K562 (cell line): ENCODE measurements around the gene TSC1.

Experiments used
- CHD2 ChIP-seq: IDR thresholded peaks from 2 replicates; pipeline ENCODE4 v1.6.1; 2011; ENCODE audit warnings: low read depth, low read length
- EZH2 ChIP-seq: IDR thresholded peaks from 2 replicates; pipeline ENCODE4 v1.6.1; 2012; ENCODE audit warnings: low read depth, mild to moderate bottlenecking, inconsistent platforms, low read length, borderline replicate concordance
- GMEB1 ChIP-seq: fragments of 250-450 bp; sonication (Bioruptor Pico); IDR thresholded peaks from 2 replicates; pipeline ENCODE4 v1.4.0; 2020; ENCODE audit warnings: mild to moderate bottlenecking
- RAD21 ChIP-seq, 2 experiments: fragments of 250-450 bp in 1 of 2; fragments of 450-650 bp in 1 of 2; sonication (Bioruptor Pico) in 1 of 2; formaldehyde crosslinking in 1 of 2; IDR thresholded peaks in 1 of 2; conservative IDR thresholded peaks in 1 of 2; 2 replicates each; pipeline versions ENCODE4 v1.4.0 to v1.8.0; 2020 to 2022; ENCODE audit warnings: mild to moderate bottlenecking in 2 of 2, moderate library complexity in 1 of 2
- SMAD1 ChIP-seq: fragments of 150-350 bp; IDR thresholded peaks from 2 replicates; pipeline ENCODE4 v1.6.1; 2014; ENCODE audit warnings: low read length, low read depth; ENCODE audit not compliant: partially characterized antibody
- TEAD4 ChIP-seq, 2 experiments: sonication (generic) in 1 of 2; formaldehyde crosslinking in 1 of 2; IDR thresholded peaks; 2 replicates each; pipeline versions ENCODE4 v1.6.1 to v1.8.0; 2012 to 2022; ENCODE audit warnings: borderline replicate concordance in 1 of 2, inconsistent platforms in 1 of 2, low read length in 1 of 2, mild to moderate bottlenecking in 1 of 2, missing genetic modification reagents in 1 of 2
- ZBTB5 ChIP-seq: fragments of 450-650 bp; IDR thresholded peaks from 2 replicates; pipeline ENCODE4 v1.6.1; 2017; ENCODE audit warnings: antibody characterized with exemption

GRCh38 chr9:132914924-132915323, 29.5 kb downstream of the TSC1 start:
- TF ChIP-seq ZBTB5 (no peak), EZH2 (no peak), GMEB1 (no peak), TEAD4 (IDR thresholded peaks at IDR 0.05; ENCODE audit: low read length) (no peak), TEAD4 (CRISPR knock-in tag; IDR thresholded peaks at IDR 0.05; ENCODE audit: borderline replicate concordance) (no peak), SMAD1 (no peak), CHD2 (no peak), RAD21 (CRISPR knock-in tag; conservative IDR thresholded peaks at IDR 0.05 in 1 of 2, IDR thresholded peaks at IDR 0.05 in 1 of 2) (no peak)
